Measurements from ENCODE around the gene DHX35. TPM values are rescaled to one million over a fixed set of nuclear protein-coding genes. Genes with fewer than 3 reads are reported as not detected.

DHX35 gene
- total RNA-seq, 3 donors from 2014 or later (not counting 1 experiment from before 2014, with no cell fraction given): 8.8 to 11.4 (median 10.2) TPM

GRCh38 chr20:38962928-38963401, 821 bp downstream of the DHX35 start:
- Histone ChIP-seq H3K4me1 (ENCODE audit: control insufficient read depth, insufficient read depth, low read length) (peaks cover 10% of the 10 kb centered on the region), H3K27ac (ENCODE audit: low read length) (peak overlapping the region; percentile 78), H3K4me3 (ENCODE audit: low read length) (peak overlapping the region; percentile 78), H3K27me3 (ENCODE audit: control insufficient read depth, insufficient read depth, low read length) (no peaks in the 10 kb centered on the region), H3K36me3 (ENCODE audit: control insufficient read depth, insufficient read depth, low read length) (no peaks in the 10 kb centered on the region), H3K9me3 (ENCODE audit: control insufficient read depth, insufficient read depth, low read length) (no peaks in the 10 kb centered on the region)
- intact Hi-C loops (cut with micrococcal nuclease): loop anchor here (1.0 kb wide), 3 partner anchors 37 to 317 kb away; partner anchors contain the start of genes ACTR5 and FAM83D
- TF ChIP-seq CTCF (IDR thresholded peaks at IDR 0.05): no peak
- peak overlapping the region; percentile 94 to 97 for H3K27ac Mint-ChIP-seq
- WGBS (ENCODE audit: insufficient coverage): 4% methylated on average over 5 of the region's 5 CpGs
- no peaks in the 10 kb centered on the region for H3K9me3 Mint-ChIP-seq
- H3K4me3 Mint-ChIP-seq: peak overlapping the region; percentile 96
- peaks cover 18 to 19% of the 10 kb centered on the region in 2 donors for H3K4me1 Mint-ChIP-seq
- DNase-seq (no peak), ATAC-seq (no peak)
- no peaks in the 10 kb centered on the region for H3K36me3 Mint-ChIP-seq
- no peaks in the 10 kb centered on the region for H3K27me3 Mint-ChIP-seq (ENCODE audit: low read depth in 2 of 2)

GRCh38 chr20:38963745-38964144, 1.6 kb downstream of the DHX35 start:
- intact Hi-C loops (cut with micrococcal nuclease): no loop called here
- H3K4me3 Mint-ChIP-seq: peak overlapping the region; percentile 96

GRCh38 chr20:38965264-38965663, 3.1 kb downstream of the DHX35 start:
- Histone ChIP-seq H3K27me3 (ENCODE audit: control insufficient read depth, insufficient read depth, low read length) (no peaks in the 10 kb centered on the region), H3K4me3 (ENCODE audit: low read length) (no peak overlapping the region), H3K36me3 (ENCODE audit: control insufficient read depth, insufficient read depth, low read length) (peaks cover 9% of the 10 kb centered on the region), H3K9me3 (ENCODE audit: control insufficient read depth, insufficient read depth, low read length) (no peaks in the 10 kb centered on the region), H3K4me1 (ENCODE audit: control insufficient read depth, insufficient read depth, low read length) (peaks cover 10% of the 10 kb centered on the region), H3K27ac (ENCODE audit: low read length) (no peak overlapping the region)
- H3K4me3 Mint-ChIP-seq: no peak overlapping the region
- intact Hi-C loops (cut with micrococcal nuclease): no loop called here
- peaks cover 19 to 22% of the 10 kb centered on the region in 2 donors for H3K4me1 Mint-ChIP-seq
- TF ChIP-seq CTCF (IDR thresholded peaks at IDR 0.05): no peak
- H3K36me3 Mint-ChIP-seq: peaks cover 2% of the 10 kb centered on the region
- ATAC-seq: no peak
- H3K9me3 Mint-ChIP-seq: no peaks in the 10 kb centered on the region
- H3K27ac Mint-ChIP-seq: no peak overlapping the region
- DNase-seq: no peak
- no peaks in the 10 kb centered on the region for H3K27me3 Mint-ChIP-seq (ENCODE audit: low read depth in 2 of 2)

More at GRCh38 chr20:38963745-38964144, 1.6 kb downstream of the DHX35 start:
- Histone ChIP-seq H3K27ac (ENCODE audit: low read length) (no peak overlapping the region), H3K9me3 (ENCODE audit: control insufficient read depth, insufficient read depth, low read length) (no peaks in the 10 kb centered on the region), H3K36me3 (ENCODE audit: control insufficient read depth, insufficient read depth, low read length) (no peaks in the 10 kb centered on the region), H3K4me3 (ENCODE audit: low read length) (no peak overlapping the region), H3K27me3 (ENCODE audit: control insufficient read depth, insufficient read depth, low read length) (no peaks in the 10 kb centered on the region), H3K4me1 (ENCODE audit: control insufficient read depth, insufficient read depth, low read length) (peaks cover 10% of the 10 kb centered on the region)
- Mint-ChIP-seq H3K27me3 (ENCODE audit: low read depth in 2 of 2) (no peaks in the 10 kb centered on the region), H3K36me3 (no peaks in the 10 kb centered on the region), H3K4me1 (peaks cover 18 to 19% of the 10 kb centered on the region in 2 donors), H3K9me3 (no peaks in the 10 kb centered on the region), H3K27ac (no peak overlapping the region)
- ATAC-seq: no peak
- DNase-seq: no peak
- no peak for TF ChIP-seq CTCF (IDR thresholded peaks at IDR 0.05)

- intact Hi-C loops (cut with micrococcal nuclease): no loop called here
- H3K9me3 ChIP-seq (ENCODE audit: control insufficient read depth, insufficient read depth, low read length): no peaks in the 10 kb centered on the region
- 98% methylated on average over 6 of the region's 6 CpGs for WGBS (ENCODE audit: insufficient coverage)
- H3K27ac ChIP-seq (ENCODE audit: low read length): no peak overlapping the region
- H3K4me1 ChIP-seq (ENCODE audit: control insufficient read depth, insufficient read depth, low read length): no peaks in the 10 kb centered on the region
- ATAC-seq (no peak), DNase-seq (no peak)
- no peak overlapping the region for H3K4me3 Mint-ChIP-seq
- H3K36me3 ChIP-seq (ENCODE audit: control insufficient read depth, insufficient read depth, low read length): peaks cover 21% of the 10 kb centered on the region
- no peak overlapping the region for H3K4me3 ChIP-seq (ENCODE audit: low read length)
- no peaks in the 10 kb centered on the region for H3K27me3 Mint-ChIP-seq (ENCODE audit: low read depth in 2 of 2)
- peaks cover 2 to 10% of the 10 kb centered on the region in 2 donors for H3K4me1 Mint-ChIP-seq
- no peaks in the 10 kb centered on the region for H3K27me3 ChIP-seq (ENCODE audit: control insufficient read depth, insufficient read depth, low read length)
- H3K27ac Mint-ChIP-seq: no peak overlapping the region
- TF ChIP-seq CTCF (IDR thresholded peaks at IDR 0.05): no peak
- peaks cover 15% of the 10 kb centered on the region for H3K36me3 Mint-ChIP-seq
- H3K9me3 Mint-ChIP-seq: no peaks in the 10 kb centered on the region
Observed at GRCh38 chr20:38968090-38968489, 5.9 kb downstream of the DHX35 start.

Data from natural killer cell (primary cell).